GM12864 (cell line): Measurements from ENCODE around the gene PTPRR.

Experiments
- DNase-seq: peaks from one replicate; pipeline ENCODE4 v3.0.0-alpha.2; 2011; ENCODE audit warnings: low read depth
- H3K4me3 ChIP-seq: 2 replicates; pipeline ENCODE4 v1.5.1; 2011; ENCODE audit warnings: mild to moderate bottlenecking, low read depth, low read length, control low read depth
- CTCF ChIP-seq: IDR thresholded peaks from 2 replicates; pipeline ENCODE4 v1.5.1; 2011; ENCODE audit warnings: low read depth, mild to moderate bottlenecking, moderate library complexity, low read length, control low read depth, inconsistent platforms; ENCODE audit errors: missing control alignments

PTPRR gene

GRCh38 chr12:70842136-70842535, 78.4 kb downstream of the PTPRR start:
- no peak overlapping the region for H3K4me3 ChIP-seq
- DNase-seq: no peak
- no peak for TF ChIP-seq CTCF

- no peak overlapping the region for H3K4me3 ChIP-seq
- TF ChIP-seq CTCF: no peak
- DNase-seq: no peak
Measured at GRCh38 chr12:70840656-70841350, 79.7 kb downstream of the PTPRR start.

GRCh38 chr12:70839544-70839943, 81.0 kb downstream of the PTPRR start:
- DNase-seq: no peak
- no peak for TF ChIP-seq CTCF
- no peak overlapping the region for H3K4me3 ChIP-seq

GRCh38 chr12:70838127-70838526, 82.4 kb downstream of the PTPRR start:
- DNase-seq: no peak
- H3K4me3 ChIP-seq: no peak overlapping the region
- no peak for TF ChIP-seq CTCF

GRCh38 chr12:70837026-70837425, 83.5 kb downstream of the PTPRR start:
- DNase-seq: no peak
- H3K4me3 ChIP-seq: no peak overlapping the region
- no peak for TF ChIP-seq CTCF

- no peak for TF ChIP-seq CTCF
Measured at GRCh38 chr12:70835948-70836347, 84.6 kb downstream of the PTPRR start.

GRCh38 chr12:70831543-70831942, 89.0 kb downstream of the PTPRR start:
- H3K4me3 ChIP-seq: no peak overlapping the region
- TF ChIP-seq CTCF: no peak
- DNase-seq: no peak

More at GRCh38 chr12:70835948-70836347, 84.6 kb downstream of the PTPRR start:
- no peak for DNase-seq
- H3K4me3 ChIP-seq: no peak overlapping the region
